NCI-H748 treated with DMSO at 0.1 percent for 48 hours (cell line): ENCODE measurements around the gene CCDC183.
"Not testable (repeated sequence)": the region's sequence is repeated elsewhere in the genome, so short reads cannot be mapped to it uniquely, and the experiment has no call there.

Source experiments
- DNase-seq: peaks from one replicate; lab custom pipeline; 2025; lab: John Stamatoyannopoulos, UW

CCDC183 gene

GRCh38 chr9:136802321-136802720 is 6.2 kb downstream of the CCDC183 start:
- DNase-seq = no peak

DNA sequence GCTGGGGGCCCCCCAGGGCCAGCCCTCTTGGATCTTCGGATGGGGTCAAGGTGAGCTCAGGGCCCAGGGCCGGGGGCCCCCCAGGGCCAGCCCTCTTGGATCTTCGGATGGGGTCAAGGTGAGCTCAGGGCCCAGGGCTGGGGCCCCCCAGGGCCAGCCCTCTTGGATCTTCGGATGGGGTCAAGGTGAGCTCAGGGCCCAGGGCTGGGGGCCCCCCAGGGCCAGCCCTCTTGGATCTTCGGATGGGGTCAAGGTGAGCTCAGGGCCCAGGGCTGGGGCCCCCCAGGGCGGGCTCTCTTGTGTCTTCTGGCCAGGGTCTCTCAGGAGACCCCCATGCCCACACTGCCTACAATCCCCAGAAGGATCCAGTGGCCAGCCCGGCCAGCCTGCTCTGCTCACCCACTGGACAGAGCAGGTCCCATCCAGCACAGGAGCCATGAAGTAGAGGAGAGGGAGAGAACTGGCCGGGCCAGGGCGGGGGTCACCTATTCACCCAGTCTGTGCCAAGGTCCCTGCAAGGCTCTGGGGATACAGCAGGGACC is 6.9 kb downstream of the CCDC183 start:
- DNase-seq = not testable (repeated sequence)

- DNase-seq = no peak
These were observed 7.7 kb downstream of the CCDC183 start for GRCh38 chr9:136803551-136804508.

GRCh38 chr9:136804509-136805206 is 8.5 kb downstream of the CCDC183 start:
- DNase-seq = no peak

- no peak for DNase-seq
These were observed 9.1 kb downstream of the CCDC183 start for GRCh38 chr9:136805207-136805740.

DNA sequence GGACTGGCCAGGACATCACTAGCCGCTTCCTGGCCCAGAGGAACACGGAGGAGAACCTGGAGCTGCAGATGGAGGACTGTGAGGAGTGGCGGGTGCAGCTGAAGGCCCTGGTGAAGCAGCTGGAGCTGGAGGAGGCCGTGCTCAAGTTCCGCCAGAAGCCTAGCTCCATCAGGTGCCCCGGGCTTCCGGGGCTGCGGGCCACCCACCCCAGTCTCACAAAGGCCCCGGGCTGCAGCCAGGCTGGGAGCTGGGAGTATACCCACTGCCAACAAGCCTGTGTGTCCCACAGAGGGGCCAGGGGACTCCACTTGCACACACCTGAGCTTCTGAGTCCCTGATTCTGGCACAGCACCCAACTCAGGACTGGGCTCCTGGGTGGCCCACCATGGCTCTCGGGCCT is 9.9 kb downstream of the CCDC183 start:
- no peak for DNase-seq

- no peak for DNase-seq
These were observed 10.6 kb downstream of the CCDC183 start for GRCh38 chr9:136806631-136807201.

- DNase-seq = peak; percentile 46
These were observed 11.3 kb downstream of the CCDC183 start, which contains the start of gene RABL6 for GRCh38 chr9:136807281-136808074. Gene RABL6, plus strand, starts transcription at chr9:136807948. Its CDS starts 249 bp downstream, at chr9:136808197.

DNA sequence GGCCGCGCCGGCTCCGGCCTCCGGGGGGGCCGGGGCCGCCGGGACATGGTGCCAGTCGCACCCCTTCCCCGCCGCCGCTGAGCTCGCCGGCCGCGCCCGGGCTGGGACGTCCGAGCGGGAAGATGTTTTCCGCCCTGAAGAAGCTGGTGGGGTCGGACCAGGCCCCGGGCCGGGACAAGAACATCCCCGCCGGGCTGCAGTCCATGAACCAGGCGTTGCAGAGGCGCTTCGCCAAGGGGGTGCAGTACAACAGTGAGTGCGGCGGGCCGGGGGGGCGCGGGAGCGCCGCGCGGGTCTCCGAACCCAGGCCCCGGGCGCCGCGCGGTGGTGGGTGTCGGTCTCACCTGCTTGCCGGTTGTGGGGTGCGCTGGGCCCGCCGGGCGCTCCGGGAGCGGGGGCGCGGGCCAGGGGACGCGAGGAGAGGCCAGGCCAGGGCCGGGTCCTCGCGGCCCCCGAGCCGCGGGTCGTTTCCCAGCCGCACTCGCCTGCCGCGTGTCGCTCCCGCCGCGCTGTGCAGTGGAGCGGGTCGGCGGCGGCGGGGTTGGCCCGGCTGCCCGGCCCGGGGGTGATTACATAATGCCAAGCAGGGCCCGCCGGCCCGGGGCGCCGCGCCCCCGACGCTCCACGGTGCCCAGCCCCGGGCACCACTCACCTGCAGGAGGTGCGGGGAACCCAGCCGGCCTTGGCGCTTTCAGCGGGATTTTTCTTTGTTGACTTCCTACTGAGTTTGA is 12.1 kb downstream of the CCDC183 start:
- no peak for DNase-seq

DNA sequence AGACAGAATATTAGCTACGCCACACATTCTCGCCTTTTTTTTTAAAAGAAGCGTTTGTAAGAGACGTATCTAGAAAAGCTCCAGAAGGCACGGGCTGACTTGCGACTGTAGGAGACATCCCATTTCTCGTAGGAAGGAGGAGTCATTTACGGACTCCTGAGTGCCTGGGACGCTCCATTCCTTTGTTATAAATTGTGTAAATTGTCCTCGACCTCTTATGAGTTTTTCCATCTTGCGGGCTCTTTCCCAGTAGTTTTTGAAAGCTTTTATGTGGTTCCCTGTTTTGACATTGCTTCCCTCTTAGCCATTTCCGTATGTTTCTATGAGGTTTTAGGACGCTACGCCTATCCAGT is 12.6 kb downstream of the CCDC183 start:
- no peak for DNase-seq

DNA sequence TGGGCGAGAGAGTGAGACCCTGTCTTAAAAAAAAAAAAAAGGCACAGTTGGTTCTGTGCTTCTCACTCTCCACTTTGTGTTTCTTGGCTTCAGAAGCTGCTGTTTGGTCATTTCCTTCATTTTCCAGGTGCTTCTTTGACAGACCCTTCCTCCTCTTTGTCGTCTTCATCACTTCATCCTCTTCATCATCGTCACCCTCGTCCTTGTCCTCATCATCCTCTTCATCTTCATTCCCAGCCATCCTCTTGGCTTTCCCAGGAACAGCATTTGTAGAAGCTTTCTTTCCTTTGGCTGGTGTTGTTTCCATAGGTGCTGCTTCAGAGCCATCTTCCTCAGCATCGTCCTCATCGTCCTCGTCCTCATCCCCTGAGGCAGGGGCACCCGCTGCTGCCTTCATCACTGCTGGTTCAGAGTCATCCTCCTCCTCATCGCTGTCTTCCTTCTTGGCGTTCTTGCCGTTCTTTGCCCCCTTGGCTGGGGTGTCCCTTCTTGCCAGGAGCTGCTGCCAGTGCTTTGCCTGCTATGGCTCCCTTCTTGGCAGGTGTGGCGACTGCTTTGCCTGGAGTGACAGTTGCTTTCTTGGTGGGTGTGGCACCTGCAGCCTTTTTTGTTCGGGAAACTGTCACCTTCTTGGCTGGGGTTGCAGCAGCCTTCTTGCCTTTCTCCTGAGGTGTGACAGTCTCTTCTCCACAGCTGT is 18.7 kb downstream of the CCDC183 start:
- DNase-seq = no peak

DNA sequence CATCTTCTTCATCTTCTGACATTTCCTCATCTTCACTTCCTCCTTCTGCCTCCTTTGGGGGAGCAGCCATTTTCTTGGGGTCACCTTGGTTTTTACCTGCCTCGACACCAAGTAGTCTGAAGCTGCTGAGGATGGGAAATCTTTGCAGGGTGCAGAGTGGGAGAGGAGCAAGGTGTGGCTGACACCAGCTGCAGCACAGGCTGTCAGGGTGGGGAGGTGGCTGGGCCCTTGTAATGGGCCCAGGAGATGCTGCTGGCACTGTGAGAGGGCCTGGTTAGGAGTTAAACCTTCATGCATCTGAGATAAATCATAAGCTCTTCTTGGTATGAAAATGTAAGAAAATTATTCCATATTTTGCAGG is 19.3 kb downstream of the CCDC183 start:
- no peak for DNase-seq

- no peak for DNase-seq
These were observed 25.1 kb downstream of the CCDC183 start for GRCh38 chr9:136820971-136821825.

- no peak for DNase-seq
These were observed 25.8 kb downstream of the CCDC183 start for GRCh38 chr9:136821826-136822544.

DNA sequence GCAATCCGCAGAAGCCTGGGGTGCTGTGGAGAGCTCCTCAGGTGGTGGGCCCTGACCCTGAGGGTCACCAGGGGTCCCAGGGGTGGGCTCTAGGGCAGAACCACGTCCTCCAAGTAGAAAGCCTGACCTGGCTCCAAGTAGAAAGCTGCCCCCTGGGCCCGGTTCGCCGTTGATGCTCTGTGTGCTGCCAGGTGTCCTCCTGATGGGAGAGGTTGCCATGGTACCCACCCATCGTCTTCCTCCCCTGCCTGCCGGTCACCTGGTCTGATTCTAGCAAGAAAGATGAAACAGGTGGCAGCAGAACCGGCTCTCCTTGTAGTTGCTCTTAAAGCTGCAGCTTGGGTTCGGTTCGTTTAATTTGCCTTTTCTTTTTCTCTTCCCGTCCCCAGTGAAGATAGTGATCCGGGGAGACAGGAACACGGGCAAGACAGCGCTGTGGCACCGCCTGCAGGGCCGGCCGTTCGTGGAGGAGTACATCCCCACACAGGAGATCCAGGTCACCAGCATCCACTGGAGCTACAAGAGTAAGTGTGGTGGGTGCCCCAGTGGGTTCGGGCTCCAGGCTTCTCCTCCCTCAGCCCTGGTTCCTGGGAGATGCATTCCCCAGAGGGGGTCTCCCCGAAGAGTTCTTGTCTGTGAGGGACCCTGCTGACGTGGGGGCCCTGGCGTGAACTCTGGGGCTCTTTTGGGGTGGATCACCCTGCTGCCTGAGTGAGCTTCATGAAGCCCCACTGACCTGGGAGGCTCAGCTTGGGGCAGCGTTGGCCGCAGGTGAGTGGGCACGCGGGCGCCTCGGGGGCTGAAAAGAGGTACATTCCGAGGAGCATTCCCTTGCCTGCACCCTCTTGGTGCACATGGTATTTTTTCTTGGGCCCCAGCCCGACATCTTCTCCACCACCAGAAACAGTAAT is 27.3 kb downstream of the CCDC183 start:
- no peak for DNase-seq

DNA sequence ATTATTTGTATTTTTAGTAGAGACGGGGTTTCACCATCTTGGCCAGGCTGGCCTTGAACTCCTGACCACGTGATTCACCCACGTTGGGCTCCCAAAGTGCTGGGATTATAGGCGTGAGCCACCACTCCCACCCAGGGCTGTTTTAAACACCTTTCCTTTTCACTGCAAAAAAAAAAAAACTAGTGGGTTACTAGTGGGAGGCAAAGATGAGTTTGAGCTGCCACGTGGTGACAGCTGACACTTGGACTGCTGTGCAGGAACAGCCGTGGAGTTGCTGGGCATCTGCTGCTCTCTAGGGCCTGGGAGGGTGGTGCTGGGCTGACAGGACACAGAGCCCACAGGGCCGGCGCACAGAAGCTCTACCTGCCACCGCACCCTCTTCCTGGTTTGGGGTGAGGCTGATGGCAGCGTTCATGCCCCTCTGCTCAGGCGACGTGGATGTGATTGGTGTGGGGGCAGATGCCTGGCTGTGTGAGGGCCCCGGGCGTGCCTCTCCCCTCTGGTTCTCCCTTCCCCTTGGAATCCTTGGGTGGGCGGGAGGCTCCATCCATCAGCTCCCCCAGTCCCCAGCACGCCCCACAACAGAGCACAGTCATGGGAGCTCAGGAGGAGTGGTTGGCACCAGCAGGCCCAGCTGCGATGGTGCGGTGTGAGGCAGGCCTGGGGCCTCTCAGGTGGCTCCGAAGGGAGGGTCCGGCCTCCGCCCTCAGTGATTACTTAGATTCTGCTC is 28.5 kb downstream of the CCDC183 start:
- no peak for DNase-seq
